Cortex of kidney (tissue), 1 donor: Measurements from ENCODE around the gene POU2F3.
"Not testable (repeated sequence)": the region's sequence is repeated elsewhere in the genome, so short reads cannot be mapped to it uniquely, and the experiment has no call there.

ENCODE experiments used
- DNase-seq: peaks from one replicate; lab custom pipeline; 2025; lab: John Stamatoyannopoulos, UW

POU2F3 gene

DNA sequence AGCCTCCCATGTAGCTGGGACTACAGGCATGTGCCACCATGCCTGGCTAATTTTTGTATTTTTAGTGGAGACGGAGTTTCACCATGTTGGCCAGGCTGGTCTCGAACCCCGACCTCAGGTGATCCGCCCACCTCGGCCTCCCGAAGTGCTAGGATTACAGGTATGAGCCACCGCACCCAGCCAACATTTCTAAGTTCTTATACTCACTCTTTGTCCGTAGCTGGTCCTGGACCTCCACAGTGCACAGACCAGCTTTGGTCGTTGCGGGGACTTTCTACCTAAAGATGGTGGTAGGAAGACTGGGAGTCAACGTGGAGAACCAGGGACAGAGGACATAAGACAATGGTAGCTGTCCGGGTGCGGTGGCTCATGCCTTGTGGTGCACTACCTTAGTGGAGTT is 13.4 kb downstream of the POU2F3 start:
- not testable (repeated sequence) for DNase-seq

DNA sequence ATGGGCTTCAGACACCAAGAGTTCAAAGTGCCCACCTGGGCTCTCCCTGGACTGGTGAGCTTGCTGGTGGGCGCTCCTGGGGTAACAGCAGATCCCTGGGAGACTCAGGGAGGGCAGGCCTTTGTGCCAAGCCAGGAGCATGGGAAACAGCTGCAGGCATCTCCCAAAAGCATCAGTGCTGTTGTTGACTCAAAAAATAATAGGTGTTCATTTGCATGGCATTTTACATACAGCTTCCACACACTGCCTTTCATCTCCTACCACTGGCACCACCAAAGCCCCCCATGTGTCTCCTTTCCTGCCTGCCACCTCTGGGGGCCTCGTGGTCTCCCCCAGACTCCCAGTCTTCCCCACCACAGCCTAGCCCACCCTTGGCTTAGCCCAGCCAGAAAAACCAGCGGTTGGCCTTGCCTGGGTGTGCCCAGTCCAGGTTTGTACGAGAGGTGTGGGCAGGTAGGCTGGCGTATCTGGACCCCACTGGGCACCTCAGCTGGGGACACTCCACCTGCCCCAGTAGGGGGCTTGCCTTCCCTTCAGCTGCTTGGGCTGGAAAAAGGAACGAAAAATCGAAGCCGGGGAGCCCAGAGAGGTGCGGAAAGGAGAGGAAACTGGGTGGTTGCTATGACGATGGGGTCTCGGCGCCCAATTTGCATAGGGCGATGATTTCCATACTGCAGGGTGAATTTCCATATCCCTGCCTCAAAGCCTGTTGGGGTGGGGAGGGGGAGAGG is 15.0 kb downstream of the POU2F3 start:
- no peak for DNase-seq

DNA sequence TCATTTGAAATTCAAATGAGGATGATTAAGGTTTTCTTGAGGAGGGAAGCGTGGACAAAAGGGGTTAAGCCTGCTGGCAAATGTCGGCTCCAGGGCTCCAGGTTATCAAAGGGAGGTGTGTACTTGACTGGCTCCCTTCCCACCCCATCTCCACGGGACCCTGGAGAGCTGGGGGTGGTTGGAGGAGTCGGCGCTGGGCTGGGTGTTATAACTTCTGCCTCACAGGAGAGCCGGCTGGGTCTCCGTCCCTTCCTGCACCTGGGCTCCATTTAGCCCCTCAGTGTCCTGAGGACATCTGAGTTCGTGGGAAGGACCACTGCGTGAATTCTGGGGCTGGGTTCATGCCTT is 15.6 kb downstream of the POU2F3 start:
- DNase-seq: no peak

DNA sequence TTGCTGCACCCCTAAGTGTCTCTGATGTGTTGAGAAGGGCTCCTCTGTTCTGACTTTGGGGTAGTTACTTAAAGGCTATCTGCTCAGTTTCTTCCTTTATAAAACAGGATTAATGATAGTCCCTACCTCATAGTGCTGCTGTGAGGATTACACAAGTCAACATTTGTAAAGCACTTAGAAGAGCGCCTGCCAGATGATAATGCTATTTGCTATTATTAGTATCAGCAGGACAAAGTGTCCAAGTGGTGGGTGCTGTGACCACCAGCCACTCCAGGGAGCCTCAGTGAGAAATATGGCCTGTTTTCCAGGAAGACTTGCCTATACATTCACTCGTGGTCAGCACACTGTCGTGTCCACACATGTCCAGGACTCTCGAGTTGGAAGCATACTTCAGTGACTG is 16.2 kb downstream of the POU2F3 start:
- no peak for DNase-seq

DNA sequence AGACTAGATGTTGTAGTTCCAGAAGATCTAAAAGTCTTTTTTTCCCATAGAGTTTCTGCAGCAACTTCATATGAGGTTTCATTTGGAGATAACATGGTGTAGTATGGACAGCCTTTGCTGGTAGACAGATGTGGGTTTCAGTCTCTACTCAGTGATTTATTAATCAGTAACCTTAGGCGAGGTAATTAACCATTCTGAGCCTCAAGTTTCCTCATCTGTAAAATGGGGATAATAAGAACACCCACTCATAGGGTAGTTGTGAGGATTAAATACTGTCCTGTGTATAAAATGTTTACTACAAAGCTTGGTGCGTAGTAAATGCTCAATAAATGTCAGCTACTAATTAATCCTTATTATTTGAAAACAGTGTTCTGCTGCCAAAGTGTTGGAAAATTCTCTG is 16.8 kb downstream of the POU2F3 start:
- no peak for DNase-seq

DNA sequence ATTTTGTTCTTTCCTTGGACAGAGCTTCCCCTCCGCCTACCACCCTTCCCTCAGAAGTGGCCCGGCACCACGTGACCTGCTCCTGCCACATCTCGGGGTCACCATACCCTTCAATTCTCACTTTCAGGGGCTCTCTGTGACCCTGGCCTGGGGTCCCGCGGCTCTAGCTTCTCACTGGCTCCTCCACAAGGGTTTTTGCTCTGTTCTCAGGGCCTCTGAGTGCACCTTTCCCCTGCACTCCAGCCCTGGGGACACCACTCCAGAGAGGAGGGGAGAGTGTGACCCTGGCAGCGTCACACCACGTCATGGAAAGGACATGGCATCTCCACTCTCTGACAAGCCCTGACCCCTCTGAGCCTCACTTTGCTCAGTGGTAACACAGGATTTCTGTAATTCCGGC is 17.4 kb downstream of the POU2F3 start:
- DNase-seq: no peak

DNA sequence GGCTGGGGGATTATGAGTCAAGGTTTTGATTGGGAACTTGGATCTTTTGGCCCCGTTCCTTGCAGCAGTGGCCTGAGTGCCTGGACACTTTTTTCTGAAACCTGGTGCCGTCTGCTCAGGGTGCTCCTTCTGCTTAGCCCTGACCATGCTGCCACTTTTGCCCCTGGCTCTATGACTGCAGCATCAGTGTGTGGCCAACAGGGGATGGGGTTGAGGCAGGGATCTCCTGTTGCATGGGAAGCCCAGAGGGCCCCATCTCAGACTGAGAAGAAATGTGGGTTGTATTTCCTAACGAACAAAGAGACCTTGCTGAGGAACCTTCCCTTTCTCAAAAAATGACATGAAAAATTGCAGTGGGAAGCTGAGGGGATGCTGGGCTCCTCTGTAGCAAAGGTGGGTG is 18.7 kb downstream of the POU2F3 start:
- no peak for DNase-seq

DNA sequence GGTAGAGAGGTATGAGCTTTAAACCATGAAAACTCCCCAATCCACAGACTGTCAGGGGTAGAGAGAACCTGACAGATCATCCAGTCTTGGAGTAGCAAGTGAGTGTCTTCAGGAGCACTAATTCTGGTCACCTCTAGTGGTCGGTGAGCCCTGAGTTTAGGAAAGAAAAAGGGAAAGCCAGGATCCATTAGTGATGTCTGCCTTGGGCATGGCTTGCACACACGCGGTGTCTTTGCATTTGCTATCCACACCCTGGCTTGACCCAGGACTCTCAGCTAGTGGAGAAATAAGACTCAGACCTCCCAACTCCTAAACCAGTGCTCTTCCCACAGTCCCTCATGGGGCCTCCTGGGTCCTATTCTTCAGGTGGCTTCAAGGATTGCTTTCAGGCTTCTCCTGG is 19.3 kb downstream of the POU2F3 start:
- DNase-seq: no peak

DNA sequence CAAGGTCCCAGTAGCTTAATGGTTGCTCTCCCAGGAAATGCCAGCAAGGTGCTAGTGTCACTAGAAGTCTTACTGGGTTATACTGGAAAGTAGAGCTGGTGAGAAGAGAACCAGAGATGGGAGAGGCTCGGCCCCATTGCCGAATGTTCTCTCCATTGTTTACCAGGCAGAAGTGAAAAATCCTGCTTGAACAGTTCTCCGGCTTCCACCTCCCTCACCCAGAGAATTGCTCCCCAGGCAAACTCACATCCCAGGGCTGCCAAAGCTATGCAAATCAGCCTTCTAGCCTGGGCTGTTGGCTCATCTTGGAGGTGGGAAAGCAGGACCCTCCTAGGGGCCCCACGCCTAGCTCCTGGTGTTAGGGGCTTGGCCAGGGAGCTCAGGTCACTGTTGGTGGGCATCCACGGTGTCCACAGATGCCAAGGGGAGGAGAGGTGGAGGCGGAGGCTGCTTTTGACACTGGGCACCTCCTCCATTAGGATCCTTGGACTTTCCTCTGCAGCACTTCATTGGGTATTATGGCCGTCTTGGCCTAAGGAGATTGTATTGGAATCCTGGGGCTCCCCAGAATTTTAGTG is 20.1 kb downstream of the POU2F3 start:
- no peak for DNase-seq

DNA sequence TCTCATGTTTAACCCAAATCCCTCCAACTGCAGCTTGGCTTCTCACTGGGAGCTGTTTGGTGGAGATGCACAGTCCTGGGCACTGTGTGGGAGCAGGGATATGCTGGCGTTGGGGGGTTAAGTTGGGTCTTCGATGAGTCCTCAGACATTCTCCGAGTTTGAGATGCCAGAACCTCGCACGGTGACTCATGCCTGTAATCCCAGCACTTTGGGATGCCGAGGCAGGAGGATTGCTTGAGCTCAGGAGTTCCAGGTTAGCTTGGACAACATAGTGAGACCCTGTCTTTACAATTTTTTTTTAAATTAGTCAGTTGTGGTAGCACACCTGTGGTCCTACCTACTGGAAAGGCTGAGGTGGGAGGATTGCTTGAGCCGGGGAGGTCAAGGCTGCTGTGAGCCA is 20.7 kb downstream of the POU2F3 start:
- DNase-seq: no peak

DNA sequence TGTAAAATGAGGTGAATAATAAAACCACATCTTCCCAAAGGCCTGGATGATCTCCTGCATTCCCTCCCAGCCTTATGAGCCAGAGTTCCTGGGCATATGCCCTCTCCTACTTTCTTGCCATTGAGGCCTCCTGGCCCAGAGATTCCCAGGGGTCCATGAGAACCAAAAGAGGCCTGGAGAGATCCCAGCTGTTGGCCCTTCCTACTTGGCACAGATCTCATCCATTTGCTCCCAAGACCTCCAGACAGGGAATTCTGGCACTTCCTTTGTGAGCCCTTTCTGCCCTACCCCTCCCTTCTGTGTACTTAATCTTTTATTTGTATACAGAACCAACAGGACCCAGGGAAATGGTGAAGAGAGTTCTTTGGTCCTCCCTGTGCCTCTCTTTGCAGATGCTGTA is 21.4 kb downstream of the POU2F3 start:
- DNase-seq: no peak

DNA sequence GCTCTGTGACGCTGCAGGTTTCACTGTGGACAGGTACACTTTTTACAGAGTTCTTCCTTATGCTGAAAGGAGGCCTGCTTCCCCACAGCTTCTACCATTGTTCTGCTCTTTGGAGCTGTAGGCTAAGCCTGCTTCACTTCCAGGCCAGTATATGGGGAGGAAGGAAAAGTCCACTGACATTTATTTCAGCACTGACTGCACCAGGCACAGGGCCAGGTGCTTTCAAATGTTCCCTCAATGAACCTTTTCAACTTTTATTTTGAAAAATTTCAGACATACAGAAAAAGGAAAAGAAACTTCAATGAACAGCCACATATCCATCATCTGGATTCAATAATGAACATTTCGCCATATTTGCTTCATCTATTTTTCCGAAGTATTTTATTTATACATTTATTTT is 22.0 kb downstream of the POU2F3 start:
- DNase-seq: no peak

DNA sequence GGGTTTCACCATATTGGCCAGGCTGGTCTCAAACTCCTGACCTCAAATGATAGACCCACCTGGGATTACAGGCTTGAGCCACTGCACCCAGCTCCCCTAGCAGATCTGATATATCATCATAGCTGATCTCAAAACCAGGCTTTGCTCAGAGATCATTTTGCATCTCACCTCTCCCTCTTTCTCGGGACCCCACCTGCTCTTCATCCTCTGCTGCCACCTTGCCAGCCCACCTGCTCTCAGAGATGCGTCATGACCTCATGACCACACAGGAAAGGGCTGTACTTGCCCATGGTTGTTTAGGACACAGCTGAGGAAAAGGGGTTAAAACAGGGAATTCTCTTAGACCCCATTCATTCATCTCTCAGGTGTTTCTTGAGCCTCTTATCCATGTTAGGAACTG is 27.4 kb downstream of the POU2F3 start:
- DNase-seq: no peak

DNA sequence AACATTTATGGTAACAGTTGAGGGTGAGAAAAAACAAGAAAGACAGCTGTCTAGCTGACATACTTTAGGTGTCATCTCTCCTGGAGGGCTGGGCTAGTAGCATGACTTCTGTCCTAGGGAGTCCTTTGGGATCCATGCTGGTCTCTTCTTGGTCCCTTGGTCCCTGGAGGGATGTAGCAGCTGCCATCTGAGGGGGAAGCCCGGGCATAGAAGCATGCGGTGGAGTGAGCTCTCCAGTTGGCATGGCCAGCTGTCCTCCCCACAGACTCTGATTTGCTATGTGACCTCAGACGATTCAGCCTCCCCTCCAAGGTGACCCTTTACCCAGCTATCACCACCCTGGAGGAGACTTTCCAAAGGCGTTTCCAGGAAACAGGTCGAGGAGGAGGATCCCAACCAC is 28.7 kb downstream of the POU2F3 start:
- DNase-seq: no peak

DNA sequence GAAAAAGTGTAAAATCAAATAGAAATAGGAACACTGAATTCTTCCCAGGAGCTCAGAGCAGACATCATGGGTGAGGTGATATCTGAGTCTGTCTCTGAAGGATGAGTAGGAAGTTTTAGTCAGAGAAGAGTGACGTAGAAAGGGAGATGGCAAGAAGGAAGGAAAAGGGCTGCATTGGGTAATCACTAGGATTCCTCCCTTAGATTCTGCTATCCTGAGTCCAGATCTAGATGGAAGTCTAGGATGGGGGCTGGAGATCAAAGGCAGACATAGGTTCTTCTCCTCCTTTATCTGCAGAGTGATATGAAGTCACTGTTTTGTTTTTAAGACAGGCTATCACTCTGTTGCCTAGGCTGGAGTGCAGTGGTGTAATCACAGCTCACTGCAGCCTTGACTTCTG is 30.4 kb downstream of the POU2F3 start:
- DNase-seq: no peak

DNA sequence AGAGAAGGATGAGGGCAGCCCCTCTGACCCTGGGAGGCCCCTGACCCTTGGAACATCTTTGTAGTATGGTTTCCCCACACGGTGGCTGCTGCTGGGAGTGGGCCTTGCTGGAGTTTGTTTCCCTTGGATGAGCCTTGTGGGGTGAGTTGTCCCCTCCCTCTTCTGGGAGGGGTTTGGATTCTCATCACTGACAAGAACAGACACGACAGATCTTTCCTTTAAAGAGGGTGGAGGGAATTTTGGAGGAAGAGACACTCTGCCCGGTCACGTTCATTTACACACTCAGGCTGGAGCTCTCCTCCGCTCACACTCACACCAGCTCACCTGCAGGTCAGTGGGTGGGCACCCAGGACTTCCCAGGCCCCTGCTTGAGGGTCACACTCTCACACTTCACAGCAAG is 31.7 kb downstream of the POU2F3 start:
- no peak for DNase-seq

DNA sequence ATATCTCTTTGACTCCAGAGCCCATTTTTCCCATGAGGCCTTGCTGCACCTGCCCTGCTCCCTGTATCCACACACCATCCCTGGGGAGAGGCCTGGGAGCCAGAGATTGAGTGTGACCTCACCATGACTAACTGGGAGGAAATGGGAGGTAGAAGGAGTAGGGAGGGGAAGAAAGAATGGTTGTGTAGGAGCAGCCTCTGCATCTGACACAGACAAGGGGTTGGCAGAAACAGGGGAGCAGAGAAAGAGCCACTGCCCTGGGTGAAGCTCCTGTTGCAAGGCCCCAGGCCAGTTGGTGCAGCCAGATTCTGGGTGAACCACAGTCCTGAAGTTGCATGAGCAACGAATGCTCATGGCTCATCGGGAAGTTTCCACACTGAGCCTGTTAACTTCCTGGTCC is 32.4 kb downstream of the POU2F3 start:
- DNase-seq: no peak

DNA sequence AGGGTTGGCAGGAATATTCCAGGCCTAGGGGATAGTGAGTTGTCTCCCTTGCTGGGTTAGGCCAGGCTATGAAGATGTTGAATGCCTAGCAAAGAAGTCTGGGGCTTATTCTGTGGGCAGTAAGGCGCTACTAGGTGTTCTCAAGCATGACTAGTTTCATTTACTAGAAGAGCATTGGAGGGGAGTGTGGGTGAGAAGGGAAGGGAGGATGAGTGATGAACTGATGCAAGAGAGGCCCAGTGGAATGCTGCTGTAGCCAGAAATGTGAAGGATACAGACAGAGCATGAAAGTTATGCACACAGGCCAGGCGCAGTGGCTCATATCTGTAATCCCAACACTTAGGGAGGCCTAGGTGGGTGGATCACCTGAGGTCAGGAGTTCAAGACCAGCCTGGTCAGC is 33.5 kb downstream of the POU2F3 start:
- DNase-seq: no peak

DNA sequence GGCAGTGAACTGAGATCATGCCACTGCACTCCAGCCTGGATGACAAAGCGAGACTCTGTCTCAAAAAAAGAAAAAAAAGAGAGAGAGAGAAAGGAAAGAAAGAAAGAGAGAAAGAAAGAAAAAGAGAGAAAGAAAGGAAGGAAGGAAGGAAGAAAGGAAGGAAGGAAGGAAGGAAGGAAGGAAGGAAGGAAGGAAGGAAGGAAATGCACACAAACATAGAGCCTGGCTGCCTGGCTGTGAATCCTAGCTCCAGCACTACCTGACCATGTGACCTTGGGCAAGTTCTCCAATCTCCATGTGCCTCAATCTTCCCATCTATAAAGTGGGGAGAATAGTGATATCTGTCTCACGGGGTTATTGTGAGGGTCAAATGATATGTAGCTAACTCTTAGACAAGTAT is 34.0 kb downstream of the POU2F3 start:
- DNase-seq: not testable (repeated sequence)

DNA sequence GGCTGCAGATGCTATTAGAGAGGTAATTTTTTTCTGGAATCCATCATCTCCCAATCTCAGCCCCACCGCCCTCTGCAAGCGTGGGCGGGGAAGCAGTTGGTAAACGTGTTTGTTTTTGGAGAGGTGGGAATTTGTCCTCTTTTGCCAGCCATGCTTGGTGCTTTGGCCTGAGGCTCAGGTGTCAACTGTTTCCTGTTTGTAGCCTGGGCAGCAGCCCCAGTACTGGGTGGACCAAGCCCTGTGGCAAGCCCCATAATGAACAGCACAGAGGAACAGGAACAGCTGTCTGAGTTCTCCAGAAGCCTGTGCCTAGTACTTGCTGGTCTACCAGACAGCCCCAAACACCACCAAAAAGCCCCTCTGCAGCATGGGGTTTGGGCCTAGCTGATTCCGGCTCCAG is 39.6 kb downstream of the POU2F3 start:
- no peak for DNase-seq

DNA sequence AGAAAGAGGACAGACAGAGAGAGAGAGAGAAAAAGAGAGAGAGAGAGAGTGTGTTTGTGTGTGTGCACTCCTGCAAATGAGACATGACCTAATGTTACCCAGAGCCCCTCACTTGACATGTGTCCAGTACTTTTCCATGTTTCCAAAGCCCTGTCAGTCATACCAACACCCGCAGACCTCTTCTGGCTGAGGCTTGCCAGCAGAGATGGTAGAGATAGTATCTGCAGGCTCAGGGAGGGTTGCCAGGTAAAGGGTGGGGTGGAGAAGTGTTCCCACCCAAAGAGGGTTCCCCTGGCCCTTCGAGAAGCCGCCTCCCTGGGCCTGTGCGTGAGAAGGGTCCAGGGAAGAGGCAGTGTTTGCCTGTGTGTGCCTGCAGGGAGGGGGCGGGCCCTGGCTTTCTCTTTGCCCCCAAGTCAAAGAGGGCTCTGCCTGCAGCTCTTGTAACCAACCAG is 40.7 kb downstream of the POU2F3 start:
- no peak for DNase-seq

DNA sequence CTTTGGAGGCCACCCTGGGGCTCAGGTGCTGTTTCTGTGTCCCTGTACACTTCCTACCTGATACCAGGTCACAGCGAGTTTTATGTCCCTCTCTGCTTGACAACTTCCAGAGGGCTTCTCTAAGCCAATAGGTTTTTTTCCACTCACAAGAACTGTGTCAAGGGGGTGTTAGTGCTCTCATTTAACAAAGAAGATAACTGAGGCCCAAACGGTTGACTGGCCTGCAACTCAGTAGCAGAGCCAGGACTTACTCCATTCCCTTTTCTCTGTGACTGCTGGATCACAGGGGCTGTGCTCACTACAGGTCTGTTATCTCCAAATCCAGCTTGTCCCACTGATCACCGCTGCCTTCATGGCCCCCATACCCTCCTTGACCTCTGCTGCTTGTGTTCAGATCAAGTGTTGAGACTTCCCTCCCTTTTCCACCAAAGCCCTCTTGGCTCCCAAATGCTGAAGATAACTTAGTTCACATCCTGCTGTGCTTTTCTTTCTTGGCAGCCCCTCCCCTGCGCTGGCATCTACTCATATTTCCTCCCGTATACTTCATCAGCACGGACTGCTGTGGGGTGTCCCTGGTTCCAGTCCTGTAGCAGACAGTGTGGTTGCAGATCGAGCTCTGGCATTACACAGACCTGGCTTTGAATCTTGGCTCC is 41.3 kb downstream of the POU2F3 start:
- DNase-seq: no peak

DNA sequence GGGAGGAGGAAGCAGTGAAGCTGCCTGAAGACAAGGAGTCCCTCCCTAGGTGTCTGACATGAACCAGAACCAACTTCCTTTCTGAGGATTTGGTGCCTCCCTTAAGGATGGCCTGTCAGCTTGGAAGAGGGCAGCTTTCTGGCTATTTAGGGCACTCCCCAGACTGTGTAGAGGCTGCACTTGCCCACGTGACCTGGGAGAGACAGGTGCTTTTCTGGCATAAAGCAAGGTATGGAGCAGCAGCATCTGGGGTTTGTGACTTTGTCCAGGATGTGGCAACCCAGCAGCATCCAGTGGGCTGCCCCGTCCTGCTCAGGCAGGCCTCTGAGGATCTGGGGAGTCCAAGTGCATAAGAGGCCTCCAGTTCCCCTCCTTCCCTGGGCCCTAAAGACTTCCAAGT is 43.2 kb downstream of the POU2F3 start:
- DNase-seq: no peak

DNA sequence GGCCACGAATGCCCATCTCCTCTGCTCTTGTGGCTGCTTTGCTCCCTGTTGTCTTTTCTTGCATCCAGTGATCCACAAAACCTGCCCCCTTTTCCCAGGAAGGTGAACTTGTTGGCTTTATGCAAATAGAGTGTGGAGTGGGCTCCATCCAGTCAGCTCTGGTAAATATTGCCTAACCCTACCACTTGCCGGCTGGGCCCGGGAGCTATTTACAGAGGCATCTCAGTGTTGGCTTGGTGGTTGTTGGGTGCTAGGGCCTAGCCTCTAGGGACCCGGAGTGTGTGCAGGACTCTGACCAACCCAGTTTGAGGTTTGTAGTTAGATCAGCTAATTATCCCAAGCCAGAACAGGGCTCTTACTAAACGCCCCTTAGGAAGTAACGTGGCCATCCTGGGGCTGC is 44.3 kb downstream of the POU2F3 start:
- DNase-seq: no peak
